GM12873 (cell line): ENCODE results near the gene AKIRIN2.

Experiments used
- TF ChIP-seq, protein P1 (sequence below): IDR thresholded peaks from 2 replicates; pipeline ENCODE4 v1.5.1; 2012; ENCODE audit warnings: low read depth, mild to moderate bottlenecking, moderate library complexity, low read length, control low read depth; ENCODE audit not compliant: insufficient read depth; ENCODE audit errors: missing control alignments

The AKIRIN2 gene

DNA sequence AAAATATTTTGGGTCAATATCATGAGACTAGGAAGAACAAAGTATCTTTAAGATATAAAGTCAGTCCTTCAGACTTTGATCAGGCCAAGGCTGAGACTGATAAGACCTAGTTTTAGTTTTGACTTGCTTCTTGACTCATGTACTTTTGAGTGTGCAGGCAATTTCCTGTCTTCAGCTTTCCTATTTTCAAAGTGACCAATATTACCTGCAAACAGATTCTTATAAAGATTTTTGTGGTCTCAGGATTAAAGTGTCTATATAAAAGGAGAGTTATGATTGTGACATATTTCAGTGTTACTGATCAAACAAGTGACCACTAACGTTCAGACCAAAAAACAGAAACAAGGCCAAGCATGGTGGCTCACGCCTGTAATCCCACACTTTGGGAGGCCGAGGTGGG lies 36.0 kb upstream of the AKIRIN2 start:
- TF ChIP-seq, protein P1, sequence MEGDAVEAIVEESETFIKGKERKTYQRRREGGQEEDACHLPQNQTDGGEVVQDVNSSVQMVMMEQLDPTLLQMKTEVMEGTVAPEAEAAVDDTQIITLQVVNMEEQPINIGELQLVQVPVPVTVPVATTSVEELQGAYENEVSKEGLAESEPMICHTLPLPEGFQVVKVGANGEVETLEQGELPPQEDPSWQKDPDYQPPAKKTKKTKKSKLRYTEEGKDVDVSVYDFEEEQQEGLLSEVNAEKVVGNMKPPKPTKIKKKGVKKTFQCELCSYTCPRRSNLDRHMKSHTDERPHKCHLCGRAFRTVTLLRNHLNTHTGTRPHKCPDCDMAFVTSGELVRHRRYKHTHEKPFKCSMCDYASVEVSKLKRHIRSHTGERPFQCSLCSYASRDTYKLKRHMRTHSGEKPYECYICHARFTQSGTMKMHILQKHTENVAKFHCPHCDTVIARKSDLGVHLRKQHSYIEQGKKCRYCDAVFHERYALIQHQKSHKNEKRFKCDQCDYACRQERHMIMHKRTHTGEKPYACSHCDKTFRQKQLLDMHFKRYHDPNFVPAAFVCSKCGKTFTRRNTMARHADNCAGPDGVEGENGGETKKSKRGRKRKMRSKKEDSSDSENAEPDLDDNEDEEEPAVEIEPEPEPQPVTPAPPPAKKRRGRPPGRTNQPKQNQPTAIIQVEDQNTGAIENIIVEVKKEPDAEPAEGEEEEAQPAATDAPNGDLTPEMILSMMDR, result no peak

DNA sequence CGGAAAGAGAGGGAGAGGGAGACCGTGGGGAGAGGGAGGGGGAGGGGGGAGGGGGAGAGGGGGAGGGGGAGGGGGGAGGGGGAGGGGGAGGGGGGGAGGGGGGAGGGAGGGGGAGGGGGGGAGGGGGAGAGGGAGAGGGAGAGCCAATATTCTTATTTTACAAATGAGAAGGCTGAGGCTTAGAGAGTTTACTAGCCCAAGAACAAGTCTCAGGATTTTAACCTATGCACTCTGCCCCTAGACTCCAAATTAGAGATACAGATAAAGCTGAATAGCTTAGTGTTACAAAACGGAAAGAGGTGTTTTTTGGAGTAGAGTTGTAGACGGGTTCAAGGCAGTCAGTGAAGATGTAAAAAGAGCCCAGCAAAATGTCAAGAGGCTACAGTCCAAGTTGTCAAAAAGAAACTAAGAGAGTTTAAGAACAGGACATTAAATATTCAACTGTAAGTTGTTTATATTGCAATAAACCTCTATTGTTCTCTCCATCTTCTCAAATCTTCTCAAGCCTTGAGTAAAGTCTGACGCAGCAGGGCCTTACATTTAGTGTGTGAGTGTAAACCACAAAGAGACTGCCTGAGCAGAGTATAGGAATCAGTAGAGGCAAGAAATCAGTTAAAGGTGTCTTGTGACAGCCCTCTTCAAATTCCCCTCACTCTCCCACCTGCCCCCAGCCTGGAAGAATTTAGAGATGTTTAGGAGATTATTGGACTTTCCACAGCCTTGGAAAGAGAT lies 34.9 kb upstream of the AKIRIN2 start:
- TF ChIP-seq, protein P1, result no peak

DNA sequence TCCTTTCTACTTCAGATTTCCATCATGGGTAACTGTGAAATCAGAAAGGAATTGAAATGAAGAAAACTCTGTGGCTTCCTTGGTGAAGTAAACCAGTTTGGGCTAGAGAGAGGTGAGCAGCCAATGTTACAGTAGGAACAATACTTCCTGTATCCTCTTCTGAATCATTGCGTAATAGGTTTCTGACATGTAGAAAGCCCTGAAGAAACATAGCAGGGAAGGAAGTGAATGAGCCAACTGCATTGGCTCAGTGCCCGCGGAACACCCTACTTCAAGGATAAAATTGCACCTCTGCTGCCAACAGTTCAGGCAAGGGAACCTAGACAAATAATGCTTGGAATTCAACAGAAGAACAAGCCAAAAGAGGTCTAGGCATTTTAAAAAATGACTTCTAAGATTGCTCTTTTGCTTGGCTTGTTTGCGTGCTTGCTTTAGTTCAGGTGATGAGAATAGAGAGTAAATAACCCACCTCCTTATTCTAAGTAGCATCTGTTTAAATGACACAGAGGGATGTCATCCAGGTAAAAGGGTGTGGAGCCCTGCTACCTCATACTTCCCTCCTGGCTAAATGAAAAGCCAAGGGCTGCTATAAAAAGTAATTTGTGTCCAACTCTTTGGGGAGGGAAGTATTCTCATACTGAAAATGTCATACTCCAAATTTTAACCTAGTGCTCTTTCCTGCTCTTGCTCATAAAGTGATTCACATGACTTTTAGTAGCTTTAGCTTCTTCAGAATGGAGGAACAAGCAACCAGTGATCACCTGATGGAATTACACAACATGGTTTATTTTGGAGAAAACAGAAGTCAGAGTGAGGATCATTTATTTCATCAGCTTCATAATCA lies 30.0 kb upstream of the AKIRIN2 start:
- TF ChIP-seq, protein P1, result no peak

DNA sequence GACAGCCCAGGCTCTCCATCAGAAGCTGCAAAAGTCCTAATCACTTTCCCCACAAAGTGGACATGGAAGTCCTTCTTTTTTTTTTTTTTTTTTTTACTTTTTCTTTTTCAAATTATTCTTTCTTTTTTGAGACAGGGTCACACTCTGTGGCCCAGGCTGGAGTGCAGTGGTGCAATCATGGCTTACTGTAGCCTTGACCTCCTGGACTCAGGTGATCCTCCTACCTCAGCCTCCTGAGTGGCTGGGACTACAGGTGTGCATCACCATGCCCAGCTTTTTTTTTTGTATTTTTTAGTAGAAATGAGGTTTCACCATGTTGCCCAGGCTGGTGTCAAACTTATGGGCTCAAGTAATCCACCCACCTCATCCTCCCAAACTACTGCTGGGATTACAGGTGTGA lies 29.0 kb upstream of the AKIRIN2 start:
- TF ChIP-seq, protein P1, result no peak

DNA sequence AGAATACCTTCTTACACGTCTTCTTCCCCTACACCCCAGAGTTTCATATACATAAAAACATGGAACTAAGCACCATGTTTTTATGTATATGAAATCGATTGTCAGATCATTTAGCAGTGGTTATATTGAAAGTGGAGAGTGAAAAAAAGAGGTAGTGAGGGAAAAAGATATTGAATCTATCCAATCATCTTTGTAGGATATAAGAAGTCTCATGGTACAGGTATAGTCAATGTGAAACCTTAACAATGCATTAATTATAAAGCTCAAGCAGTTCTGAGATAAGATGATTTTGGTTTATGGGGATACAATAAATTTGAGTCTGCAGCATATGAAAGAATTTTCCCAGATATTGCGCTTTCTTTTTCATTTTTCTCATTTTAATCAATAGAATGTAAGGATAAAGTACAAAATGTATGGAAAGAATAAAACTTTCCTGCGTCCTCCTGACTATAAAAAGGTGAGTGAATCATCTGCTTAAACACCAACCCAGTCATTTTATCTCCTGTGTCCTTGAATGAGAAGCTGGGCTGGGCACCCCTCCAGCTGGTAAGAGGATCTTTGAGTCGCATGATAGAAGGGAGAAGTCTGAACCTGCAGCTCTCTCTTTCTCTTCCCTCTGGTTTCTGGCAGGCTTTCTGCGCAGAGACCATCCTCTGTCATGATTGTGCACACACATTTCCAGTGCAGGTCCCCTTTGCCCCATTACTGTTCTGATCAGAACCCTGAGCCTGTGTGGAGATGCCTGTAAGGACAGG lies 28.1 kb upstream of the AKIRIN2 start:
- TF ChIP-seq, protein P1, result no peak

DNA sequence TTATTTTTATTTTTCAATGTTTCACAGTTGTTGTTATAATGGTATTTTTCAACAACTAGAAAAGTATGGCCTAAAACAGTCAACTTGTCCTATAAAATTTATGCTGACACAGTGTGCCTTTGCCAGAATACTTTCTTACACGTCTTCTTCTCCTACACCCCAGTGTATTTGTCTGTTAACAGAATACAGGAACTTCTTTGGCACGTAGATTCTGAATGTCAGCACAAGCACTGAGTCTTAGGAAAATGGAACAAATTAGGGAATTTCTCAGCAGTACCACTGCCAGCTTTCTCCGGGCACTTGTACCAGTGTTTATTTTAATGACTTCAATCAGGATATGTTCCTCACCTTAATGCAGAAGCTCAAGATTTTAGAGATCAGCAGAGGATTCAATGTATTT lies 26.7 kb upstream of the AKIRIN2 start:
- TF ChIP-seq, protein P1, result no peak
